GM12892 (cell line): ENCODE measurements around the gene TSC22D1.
"Not testable (repeated sequence)": the region's sequence is repeated elsewhere in the genome, so short reads cannot be mapped to it uniquely, and the experiment has no call there.

Source experiments
- DNase-seq: peaks from one replicate; pipeline ENCODE4 v3.0.0; 2011; ENCODE audit not compliant: insufficient read length
- FAIRE-seq: peaks from 2 replicates; lab custom pipeline; 2011; peaks lifted over from hg19 to GRCh38; lab: Jason Lieb, UNC
- POLR2A ChIP-seq: IDR thresholded peaks from 2 replicates; pipeline ENCODE4 v1.6.1; 2011; ENCODE audit warnings: low read depth, low read length, control low read depth
- POLR2AphosphoS5 ChIP-seq: IDR thresholded peaks from 2 replicates; pipeline ENCODE4 v1.6.1; 2011; ENCODE audit warnings: low read depth, low read length, control low read depth
- TAF1 ChIP-seq: IDR thresholded peaks from 2 replicates; pipeline ENCODE4 v1.6.1; 2011; ENCODE audit warnings: low read depth, mild to moderate bottlenecking, control low read depth, low read length, borderline replicate concordance

The TSC22D1 gene

GRCh38 chr13:44523146-44524015 lies 52.7 kb downstream of the TSC22D1 start:
- TF ChIP-seq POLR2A (no peak), POLR2AphosphoS5 (no peak), TAF1 (no peak)
- FAIRE-seq, result no peak
- DNase-seq, result no peak

GRCh38 chr13:44519642-44520041 lies 56.5 kb downstream of the TSC22D1 start:
- FAIRE-seq, result no peak
- no peak for DNase-seq
- TF ChIP-seq POLR2A (no peak), TAF1 (no peak)

- DNase-seq (no peak), FAIRE-seq (no peak)
- TF ChIP-seq TAF1, result no peak
- no peak for TF ChIP-seq POLR2AphosphoS5
- no peak for TF ChIP-seq POLR2A
Observed at GRCh38 chr13:44516771-44517170, 59.4 kb downstream of the TSC22D1 start.

- no peak for FAIRE-seq
- no peak for DNase-seq
Observed at GRCh38 chr13:44514278-44514677, 61.9 kb downstream of the TSC22D1 start.

GRCh38 chr13:44509853-44510252 lies 66.3 kb downstream of the TSC22D1 start:
- not testable (repeated sequence) for DNase-seq, FAIRE-seq

More at GRCh38 chr13:44514278-44514677, 61.9 kb downstream of the TSC22D1 start:
- TF ChIP-seq POLR2A (no peak), TAF1 (no peak), POLR2AphosphoS5 (no peak)

GRCh38 chr13:44508562-44509077 lies 67.5 kb downstream of the TSC22D1 start:
- DNase-seq, result no peak
- TF ChIP-seq POLR2A (no peak), POLR2AphosphoS5 (no peak), TAF1 (no peak)
- FAIRE-seq, result no peak

GRCh38 chr13:44507639-44508038 lies 68.5 kb downstream of the TSC22D1 start:
- no peak for DNase-seq
- FAIRE-seq, result no peak

GRCh38 chr13:44506719-44507118 lies 69.4 kb downstream of the TSC22D1 start:
- no peak for TF ChIP-seq POLR2AphosphoS5
- FAIRE-seq, result no peak
- no peak for DNase-seq

More at GRCh38 chr13:44507639-44508038, 68.5 kb downstream of the TSC22D1 start:
- no peak for TF ChIP-seq TAF1
- TF ChIP-seq POLR2AphosphoS5, result no peak
- TF ChIP-seq POLR2A, result no peak

GRCh38 chr13:44506251-44506650 lies 69.9 kb downstream of the TSC22D1 start:
- TF ChIP-seq POLR2A (no peak), POLR2AphosphoS5 (no peak)
- FAIRE-seq (no peak), DNase-seq (no peak)

GRCh38 chr13:44504116-44504515 lies 72.0 kb downstream of the TSC22D1 start:
- FAIRE-seq (no peak), DNase-seq (no peak)
- TF ChIP-seq POLR2A (no peak), POLR2AphosphoS5 (no peak)

- FAIRE-seq (no peak), DNase-seq (no peak)
- TF ChIP-seq POLR2AphosphoS5, result no peak
- TF ChIP-seq POLR2A, result no peak
- no peak for TF ChIP-seq TAF1
Observed at GRCh38 chr13:44498969-44499368, 77.2 kb downstream of the TSC22D1 start.

GRCh38 chr13:44498502-44498901 lies 77.6 kb downstream of the TSC22D1 start:
- FAIRE-seq (no peak), DNase-seq (no peak)
- no peak for TF ChIP-seq POLR2A
- TF ChIP-seq TAF1, result no peak
- no peak for TF ChIP-seq POLR2AphosphoS5
